Transverse colon (tissue), 3 donors: ENCODE results near the gene ZNF784.

Source experiments
- CTCF ChIP-seq, 5 experiments: fragments of 200-600 bp in 3 of 5; fragments of 450-650 bp in 2 of 5; sonication (generic) in 3 of 5; IDR thresholded peaks; 1 replicate in 2 of 5; 2 replicates in 3 of 5; pipeline ENCODE4 v1.5.1; 2016 to 2017; ENCODE audit warnings: antibody characterized with exemption in 5 of 5, inconsistent platforms in 3 of 5, mild to moderate bottlenecking in 2 of 5, moderate library complexity in 1 of 5
- POLR2A ChIP-seq: fragments of 450-650 bp; IDR thresholded peaks from one replicate; pipeline ENCODE4 v1.6.1; 2016; ENCODE audit warnings: antibody characterized with exemption, mild to moderate bottlenecking, moderate library complexity

GRCh38 chr19:55647732-55648584 lies 23.6 kb upstream of the ZNF784 start, which contains the start of gene CCDC106:
- no peak for TF ChIP-seq POLR2A
- TF ChIP-seq CTCF (IDR thresholded peaks at IDR 0.05), result no peak
